GM11168 (cell line): ENCODE results near the gene KIF22.
"Not testable (repeated sequence)": the region's sequence is repeated elsewhere in the genome, so short reads cannot be mapped to it uniquely, and the experiment has no call there.

ENCODE experiments used
- in situ Hi-C: fragments of 300-500 bp; cut with MboI; formaldehyde crosslinking; loops from one replicate; pipeline ENCODE4 v1.12.0; 2022; ENCODE audit warnings: low sequenced_read_pairs; ENCODE audit not compliant: unreplicated experiment

KIF22 gene

DNA sequence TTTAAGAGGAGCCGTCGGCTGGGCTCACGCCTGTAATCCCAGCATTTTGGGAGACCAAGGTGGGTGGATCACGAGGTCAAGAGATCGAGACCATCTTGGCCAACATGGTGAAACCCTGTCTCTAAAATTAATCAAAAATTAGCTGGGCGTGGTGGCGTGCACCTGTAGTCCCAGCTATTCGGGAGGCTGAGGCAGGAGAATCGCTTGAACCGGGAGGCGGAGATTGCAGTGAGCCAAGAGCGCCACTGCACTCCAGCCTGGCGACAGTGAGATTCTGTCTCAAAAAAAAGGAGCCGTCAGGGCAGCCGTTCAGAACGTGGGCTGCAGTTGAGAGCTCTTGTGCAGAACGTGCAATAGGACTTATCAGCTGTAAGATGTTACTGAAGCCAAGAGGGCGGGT lies 2.6 kb downstream of the KIF22 start:
- in situ Hi-C loops = not testable (repeated sequence)

DNA sequence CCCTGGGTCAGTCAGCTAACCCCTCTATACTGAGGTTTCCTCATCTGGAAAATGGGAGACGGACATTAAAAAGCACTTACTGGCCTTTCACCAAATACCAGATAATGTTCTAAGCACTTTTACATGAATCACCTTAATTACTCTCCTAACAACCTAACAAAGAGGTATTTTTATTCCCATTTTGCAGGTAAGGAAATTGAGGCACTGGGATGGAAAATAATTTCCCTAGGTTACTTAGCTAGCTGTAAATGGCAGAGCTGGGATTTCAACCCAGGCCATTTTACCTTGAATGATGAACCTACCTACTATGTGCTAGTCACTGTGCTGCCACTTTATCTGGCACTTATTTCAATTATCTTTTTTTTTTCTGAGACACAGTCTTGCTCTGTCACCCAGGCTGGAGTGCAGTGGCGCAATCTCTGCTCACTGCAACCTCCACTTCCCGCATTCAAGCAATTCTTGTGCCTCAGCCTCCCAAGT lies 3.7 kb downstream of the KIF22 start:
- in situ Hi-C loops = no loop called here

DNA sequence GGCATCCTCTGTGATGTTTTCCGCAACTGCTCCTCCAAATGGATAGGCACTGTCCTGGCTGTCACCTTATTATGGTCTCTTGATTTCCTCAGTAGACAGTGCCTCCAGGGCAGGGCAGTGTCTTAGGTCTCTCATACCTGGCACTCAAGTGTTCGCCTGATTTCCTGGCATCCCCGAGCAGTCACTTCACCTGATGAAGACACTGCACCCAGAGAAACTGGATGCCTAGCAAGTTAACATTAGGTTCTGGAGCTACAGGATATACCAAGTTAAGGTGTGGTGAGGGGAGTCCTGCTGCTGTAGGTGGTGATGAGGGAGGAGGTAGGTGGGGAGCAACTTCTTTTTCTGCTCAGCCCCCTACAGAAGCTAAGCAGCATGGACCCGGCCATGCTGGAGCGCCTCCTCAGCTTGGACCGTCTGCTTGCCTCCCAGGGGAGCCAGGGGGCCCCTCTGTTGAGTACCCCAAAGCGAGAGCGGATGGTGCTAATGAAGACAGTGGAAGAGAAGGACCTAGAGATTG lies 11.9 kb downstream of the KIF22 start:
- in situ Hi-C loops = no loop called here

DNA sequence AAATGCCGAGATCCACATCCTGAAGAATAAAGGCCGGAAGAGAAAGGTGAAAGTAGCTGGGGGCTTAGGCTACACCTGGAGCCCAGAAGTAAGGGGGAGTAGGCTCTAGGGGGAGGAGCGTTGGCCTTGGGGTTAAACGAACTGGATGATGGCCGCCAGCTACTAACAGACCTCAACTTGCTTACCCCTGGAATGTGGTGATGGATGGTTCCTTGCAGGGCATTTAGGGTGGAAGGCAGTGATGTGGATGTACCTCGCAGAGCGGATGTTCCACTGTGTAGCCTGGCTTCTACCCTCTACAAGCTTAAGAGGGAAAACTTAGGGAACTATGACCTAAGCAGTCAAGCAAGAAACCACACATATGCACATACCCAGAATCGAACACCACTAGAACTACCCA lies 13.5 kb downstream of the KIF22 start:
- in situ Hi-C loops = no loop called here

DNA sequence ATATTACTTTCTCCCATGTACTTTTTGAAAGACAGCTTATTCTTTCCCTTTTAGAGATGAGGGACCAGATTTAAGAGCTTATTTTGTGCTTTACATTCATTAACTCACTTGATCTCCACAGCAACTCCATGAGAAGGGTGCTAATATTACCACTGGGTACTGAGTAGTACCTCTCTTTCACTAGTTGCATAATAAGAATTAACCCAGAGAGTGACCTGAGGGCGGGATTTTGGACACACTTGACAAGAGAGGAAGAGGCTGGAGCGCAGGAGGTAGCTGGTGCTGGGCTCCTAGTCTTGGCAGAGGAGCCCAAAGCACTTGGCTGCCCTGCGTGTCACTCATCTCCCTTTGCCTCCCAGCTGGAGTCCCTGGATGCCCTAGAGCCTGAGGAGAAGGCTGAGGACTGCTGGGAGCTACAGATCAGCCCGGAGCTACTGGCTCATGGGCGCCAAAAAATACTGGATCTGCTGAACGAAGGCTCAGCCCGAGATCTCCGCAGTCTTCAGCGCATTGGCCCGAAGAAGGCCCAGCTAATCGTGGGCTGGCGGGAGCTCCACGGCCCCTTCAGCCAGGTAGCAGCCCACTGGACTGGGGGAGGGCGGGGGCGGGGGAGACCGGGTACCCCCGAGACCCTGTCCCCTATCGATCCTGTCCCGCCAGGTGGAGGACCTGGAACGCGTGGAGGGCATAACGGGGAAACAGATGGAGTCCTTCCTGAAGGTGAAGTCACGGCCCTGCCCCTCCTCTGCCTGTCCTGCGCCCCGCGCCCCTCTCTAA lies 14.1 kb downstream of the KIF22 start:
- in situ Hi-C loops = no loop called here

DNA sequence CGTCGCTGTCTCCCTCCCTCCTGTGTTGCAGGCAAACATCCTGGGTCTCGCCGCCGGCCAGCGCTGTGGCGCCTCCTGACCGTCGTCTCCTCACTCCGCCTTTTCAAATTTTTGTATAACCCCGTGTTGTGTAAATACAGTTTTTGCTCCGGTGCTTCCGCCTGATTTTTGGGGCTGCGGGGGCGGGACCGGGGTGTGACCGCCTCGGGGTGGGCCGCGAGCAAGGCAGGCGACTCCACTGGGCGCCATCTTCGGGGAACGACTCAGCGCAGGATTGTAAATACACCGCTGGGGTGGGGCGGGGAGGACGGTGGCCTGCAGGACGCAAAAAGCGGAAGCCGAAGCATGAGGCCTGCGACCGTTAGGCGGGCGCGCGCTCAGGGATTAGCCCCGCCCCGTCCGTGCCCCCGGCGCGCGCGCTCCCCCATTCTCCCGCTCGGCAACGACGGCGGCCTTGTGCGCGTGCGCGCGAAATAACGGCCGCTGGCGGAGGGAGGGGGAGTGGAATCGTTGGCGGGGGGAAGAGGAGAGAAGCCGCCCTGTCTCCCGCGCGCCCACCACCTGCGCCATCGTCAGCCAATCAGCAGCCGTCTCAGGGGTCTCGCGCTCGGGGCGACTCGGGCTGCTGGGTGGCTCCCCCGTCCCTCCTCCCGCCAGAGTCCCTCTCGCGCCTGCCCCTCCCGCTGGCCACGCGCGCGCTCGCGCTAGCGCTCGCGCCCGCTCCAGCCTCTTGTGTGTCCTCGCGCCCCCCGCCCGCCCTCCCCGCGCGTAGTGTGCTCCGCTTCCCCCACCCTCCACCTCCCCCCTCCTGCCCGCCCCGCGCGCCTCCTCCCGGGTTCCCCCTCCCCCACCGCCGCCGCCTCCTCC lies 14.9 kb downstream of the KIF22 start:
- in situ Hi-C loops = no loop called here

DNA sequence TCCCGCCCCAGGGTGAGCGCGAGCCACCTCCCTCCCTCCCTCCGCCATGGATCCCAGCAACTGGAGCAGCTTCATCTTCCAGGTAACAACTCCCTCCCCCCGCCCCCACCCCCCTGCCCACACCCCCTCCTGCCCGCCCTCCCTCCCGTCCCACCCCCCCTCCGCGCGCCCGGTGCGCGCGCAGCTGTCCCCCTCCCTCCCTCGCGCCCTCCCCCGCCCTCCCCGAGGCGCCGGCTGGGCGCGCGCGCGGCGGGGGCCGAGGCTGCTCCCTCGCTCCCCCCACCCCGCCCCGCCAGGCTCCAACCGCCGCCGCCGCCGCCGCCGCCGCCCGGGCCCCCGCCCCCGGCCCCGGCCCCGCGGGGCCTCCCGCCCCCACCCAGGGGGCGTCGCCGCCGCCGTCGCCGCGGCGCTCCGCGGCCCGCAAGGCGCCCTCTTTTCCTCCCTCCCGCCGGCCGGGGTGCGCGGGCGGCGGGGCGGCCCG lies 15.6 kb downstream of the KIF22 start, which contains the start of gene MAZ:
Gene MAZ (plus strand): TSS at position 431 of the 481 bp plus-strand sequence. CDS start 173 bp downstream, outside the sequence.
- in situ Hi-C loops = no loop called here

DNA sequence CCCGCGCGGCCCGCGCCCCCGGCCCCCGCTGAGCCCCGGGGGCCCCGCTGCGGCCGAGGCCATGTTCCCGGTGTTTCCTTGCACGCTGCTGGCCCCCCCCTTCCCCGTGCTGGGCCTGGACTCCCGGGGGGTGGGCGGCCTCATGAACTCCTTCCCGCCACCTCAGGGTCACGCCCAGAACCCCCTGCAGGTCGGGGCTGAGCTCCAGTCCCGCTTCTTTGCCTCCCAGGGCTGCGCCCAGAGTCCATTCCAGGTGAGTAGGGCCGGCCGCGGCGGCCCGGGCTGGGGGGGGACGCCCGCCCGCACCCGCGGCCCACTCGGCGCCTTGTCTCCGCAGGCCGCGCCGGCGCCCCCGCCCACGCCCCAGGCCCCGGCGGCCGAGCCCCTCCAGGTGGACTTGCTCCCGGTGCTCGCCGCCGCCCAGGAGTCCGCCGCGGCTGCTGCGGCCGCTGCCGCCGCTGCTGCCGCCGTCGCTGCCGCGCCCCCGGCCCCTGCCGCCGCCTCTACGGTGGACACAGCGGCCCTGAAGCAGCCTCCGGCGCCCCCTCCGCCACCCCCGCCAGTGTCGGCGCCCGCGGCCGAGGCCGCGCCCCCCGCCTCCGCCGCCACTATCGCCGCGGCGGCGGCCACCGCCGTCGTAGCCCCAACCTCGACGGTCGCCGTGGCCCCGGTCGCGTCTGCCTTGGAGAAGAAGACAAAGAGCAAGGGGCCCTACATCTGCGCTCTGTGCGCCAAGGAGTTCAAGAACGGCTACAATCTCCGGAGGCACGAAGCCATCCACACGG lies 16.3 kb downstream of the KIF22 start:
- in situ Hi-C loops = no loop called here

DNA sequence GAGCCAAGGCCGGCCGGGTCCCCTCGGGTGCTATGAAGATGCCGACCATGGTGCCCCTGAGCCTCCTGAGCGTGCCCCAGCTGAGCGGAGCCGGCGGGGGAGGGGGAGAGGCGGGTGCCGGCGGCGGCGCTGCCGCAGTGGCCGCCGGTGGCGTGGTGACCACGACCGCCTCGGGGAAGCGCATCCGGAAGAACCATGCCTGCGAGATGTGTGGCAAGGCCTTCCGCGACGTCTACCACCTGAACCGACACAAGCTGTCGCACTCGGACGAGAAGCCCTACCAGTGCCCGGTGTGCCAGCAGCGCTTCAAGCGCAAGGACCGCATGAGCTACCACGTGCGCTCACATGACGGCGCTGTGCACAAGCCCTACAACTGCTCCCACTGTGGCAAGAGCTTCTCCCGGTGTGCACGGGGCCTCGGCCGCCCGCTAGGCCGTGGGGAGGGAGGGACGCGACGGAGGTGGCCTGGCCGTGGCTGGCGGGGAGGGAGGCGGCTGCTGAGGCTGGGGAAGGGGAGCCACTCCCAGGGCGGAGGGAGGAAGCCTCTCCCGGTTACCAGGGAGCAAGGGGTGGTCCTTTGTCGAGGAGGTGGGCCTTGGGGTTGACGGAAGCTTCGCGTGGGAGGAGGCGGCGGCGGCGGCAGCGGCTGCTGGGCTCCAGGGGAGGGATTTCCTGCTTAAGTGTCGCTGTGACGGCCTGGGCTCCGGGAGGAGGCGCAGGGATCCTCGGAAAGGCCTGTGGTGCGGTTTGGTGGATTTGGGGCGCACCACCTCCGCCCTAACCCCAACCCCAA lies 17.1 kb downstream of the KIF22 start:
- in situ Hi-C loops = no loop called here

DNA sequence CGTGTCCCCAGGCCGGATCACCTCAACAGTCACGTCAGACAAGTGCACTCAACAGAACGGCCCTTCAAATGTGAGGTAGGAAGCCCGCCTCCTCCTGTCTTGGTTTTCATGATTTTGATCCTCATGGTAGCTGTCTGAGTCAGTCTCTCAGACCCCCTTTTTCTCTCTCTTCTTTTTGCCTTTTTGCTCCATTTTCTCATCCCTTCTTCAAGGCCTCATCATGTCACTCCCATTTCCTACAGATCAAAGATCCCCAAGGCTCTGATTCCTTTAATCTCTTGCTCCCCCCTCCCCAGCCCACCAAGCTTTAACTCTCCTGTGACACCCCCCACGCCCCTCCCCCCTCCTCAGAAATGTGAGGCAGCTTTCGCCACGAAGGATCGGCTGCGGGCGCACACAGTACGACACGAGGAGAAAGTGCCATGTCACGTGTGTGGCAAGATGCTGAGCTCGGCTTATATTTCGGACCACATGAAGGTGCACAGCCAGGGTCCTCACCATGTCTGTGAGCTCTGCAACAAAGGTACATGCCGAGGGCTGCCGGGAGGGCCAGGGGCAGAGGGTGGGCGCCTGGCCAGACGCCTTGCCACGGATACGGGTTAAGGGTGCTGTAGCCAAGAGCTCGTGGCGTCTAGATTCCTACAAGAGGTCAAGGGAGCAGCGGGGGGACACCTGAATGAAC lies 17.8 kb downstream of the KIF22 start:
- in situ Hi-C loops = no loop called here

DNA sequence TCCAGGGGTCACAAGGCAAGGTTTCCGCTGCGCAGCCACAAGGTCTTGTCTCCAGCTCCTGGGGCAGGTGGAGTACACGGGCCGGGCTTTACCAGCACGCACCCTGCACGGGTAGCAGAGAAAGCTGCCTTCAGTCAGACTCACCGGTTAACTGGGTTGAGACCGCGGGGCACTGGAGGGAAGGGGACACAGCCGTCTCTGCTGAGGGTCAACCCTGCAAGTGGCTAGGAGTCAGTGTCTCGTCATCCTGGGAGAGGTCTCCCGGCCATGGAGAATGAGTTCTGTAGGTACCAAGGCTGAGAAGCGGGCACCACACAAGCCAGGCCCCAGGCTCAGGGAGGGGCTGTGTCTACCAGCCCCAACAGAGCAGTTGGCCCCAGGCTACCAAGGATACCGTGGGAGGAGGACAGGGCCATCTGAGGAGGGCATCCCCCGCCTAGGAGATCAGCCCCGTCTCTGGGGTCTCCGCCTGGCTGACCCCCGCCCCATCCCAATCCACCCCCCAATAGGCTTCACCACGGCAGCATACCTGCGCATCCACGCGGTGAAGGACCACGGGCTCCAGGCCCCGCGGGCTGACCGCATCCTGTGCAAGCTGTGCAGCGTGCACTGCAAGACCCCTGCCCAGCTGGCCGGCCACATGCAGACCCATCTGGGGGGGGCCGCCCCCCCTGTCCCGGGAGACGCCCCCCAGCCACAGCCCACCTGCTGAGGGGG lies 18.6 kb downstream of the KIF22 start:
- in situ Hi-C loops = no loop called here

DNA sequence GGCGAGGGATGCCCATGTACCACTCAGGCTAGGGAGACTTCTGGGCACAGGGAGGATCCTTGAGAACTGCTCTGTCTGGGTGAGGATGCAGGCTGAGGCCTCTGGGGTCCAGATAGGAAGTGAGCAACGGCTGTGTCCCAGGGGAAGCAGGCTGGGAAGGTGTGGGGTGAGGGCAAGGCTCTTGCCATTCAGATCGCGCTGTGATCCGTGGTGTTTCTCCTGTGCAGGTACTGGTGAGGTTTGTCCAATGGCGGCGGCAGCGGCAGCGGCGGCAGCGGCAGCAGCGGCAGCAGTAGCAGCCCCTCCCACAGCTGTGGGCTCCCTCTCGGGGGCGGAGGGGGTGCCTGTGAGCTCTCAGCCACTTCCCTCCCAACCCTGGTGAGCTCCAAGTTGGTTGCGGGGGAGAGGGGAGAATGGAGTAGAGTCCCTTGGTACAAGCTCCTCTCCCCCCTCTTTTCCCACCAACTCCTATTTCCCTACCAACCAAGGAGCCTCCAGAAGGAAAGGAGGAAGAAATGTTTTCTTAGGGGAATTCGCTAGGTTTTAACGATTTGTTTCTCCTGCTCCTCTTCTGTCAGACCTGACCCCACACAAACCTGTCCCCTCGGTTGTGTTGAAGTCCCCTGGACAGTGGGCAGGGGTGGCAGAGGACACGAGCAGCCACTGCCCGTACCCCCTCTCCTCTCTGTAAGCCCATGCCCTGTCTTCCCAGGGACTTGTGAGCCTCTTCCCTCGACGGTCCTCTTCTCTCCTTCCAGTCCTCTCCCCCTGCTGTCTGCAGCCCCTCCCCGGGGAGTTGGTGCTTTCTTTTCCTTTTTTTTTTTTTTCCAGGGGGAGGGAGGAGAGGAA lies 19.5 kb downstream of the KIF22 start:
- in situ Hi-C loops = no loop called here

DNA sequence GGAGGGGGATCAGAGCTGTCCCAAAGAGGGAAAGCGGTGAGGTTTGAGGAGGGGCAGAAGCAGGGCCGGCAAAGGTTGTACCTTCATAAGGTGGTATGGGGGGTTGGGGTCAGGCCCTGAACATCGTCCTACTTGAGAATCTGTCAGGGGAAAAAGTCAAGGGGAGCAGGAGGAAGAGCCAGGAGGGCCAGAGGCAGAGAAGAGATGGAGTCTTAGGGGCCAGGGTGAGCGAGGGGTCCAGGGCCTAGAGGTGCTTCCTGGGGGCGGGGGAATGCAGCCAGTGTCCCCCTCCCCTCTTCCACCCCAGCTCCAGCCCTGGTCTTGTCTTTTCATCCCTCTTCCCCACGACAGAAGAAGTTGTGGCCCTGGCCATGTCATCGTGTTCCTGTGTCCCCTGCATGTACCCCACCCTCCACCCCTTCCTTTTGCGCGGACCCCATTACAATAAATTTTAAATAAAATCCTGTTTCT lies 20.2 kb downstream of the KIF22 start:
- in situ Hi-C loops = no loop called here

DNA sequence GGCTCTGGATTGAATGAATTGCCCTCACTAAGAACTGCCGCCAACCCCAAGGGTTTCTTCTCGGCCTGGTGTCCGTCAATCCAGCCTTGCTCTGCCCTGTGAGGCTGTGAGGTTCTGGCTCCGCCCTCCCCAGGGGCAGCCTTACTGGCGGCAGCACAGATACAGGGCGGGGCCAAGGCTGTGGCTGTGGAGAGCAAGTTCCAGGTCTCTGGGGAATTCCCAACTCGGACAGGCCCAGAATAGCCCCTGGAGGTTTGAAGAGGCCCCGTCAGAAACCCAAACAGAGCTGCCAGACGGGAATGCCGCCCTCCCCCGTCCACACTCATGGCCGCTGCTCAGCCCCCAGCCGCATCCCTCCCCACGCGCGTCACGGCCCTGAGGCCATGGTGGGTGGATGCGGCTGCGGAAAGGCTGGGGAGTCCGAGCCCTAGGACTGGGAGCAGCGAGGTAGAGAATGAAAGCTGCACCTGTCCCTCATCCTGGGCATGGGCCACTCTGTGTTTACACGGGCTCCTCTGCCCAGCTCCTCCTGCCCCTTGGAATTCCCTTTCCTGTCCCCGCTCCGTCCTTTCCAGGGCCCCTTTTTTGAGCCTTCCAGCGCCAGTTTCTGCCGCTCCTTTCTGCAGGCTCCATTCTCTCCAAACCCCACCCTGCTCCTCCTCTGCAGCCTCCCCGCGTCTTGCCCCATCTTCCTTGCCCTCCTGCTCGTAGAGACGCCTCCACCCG lies 20.8 kb downstream of the KIF22 start:
- in situ Hi-C loops = no loop called here

DNA sequence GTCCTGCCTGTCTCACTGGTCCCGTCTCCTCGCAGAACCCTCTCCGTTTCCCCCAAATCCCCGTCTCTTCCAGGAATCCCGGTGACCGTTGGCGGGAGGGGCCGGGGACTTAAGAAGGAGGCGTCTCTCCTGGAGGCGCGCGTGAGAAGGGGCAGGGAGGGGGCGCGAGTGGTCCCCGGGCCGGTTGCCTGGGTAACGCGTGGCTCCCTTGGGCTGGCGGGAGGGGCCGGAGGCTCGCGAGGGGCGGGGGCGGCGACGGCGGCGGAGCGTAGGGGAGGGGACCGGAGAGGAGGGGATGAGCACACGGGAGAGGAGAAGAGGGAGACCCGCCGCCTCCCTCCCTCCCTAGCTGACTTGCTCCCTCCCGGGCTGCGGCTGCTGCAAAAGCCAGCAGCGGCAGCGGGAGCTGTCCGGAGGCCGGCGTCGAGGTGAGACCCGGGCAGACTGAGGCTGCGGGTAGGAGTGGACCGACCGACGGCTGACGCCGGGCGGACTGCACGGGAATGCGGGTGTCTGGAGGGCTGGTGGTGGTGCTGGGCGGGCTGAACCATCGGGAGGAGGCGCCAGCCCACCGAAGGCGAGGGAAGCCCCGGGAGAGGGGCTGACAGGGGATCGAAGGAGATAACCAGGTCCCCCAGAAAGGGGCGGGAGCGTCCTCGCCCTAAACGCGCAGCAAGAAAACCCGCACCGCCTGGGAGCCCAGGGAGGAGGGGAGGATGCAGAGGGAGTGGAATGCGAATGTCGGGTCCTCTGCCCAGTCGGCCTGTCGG lies 21.5 kb downstream of the KIF22 start, which contains the start of gene PRRT2:
Gene PRRT2 (plus strand): TSS at position 298 of the 770 bp plus-strand sequence. CDS start 862 bp downstream, outside the sequence.
- in situ Hi-C loops = no loop called here
